A549 (cell line): ENCODE measurements around the gene KCNN1. TPM values are rescaled to one million over a fixed set of nuclear protein-coding genes. Genes with fewer than 3 reads are reported as not detected.

ENCODE experiments used
- ATAC-seq, 2 experiments: fragments of 200-7000 bp in 1 of 2; fragments of >200 bp in 1 of 2; cut with Nextera tagmentation in 1 of 2; cut with Tn5 transposase in 1 of 2; 3 replicates each; pipeline versions ENCODE4 v1.8.0 to v1.9.1; 2018 to 2020; ENCODE audit warnings: mild to moderate bottlenecking in 1 of 2, moderate library complexity in 1 of 2
- CTCF ChIA-PET: fragments of 300-600 bp; sonication (Branson Sonifier 250); formaldehyde crosslinking; extraction: SDS; loops from one replicate; lab custom pipeline; 2021; ENCODE audit warnings: antibody characterized with exemption, inconsistent platforms; lab: Yijun Ruan, JAX
- POLR2A ChIA-PET: fragments of 350-600 bp; formaldehyde crosslinking; extraction: SDS; loops from one replicate; lab custom pipeline; 2021; ENCODE audit warnings: antibody characterized with exemption, inconsistent platforms; lab: Yijun Ruan, JAX
- DNase-seq, 2 experiments: peaks; one replicate each; pipeline versions ENCODE4 v3.0.0 to v3.0.0-alpha.2; 2011 to 2016; ENCODE audit warnings: low read depth in 1 of 2, low spot score in 1 of 2
- FAIRE-seq: peaks from 2 replicates; lab custom pipeline; 2011; peaks lifted over from hg19 to GRCh38; lab: Jason Lieb, UNC
- H3K27ac ChIP-seq, 2 experiments: fragments of >200 bp; sonication (Bioruptor Twin); formaldehyde crosslinking; 3 replicates each; pipeline ENCODE4 v1.5.1; 2016 to 2017
- H3K4me1 ChIP-seq: fragments of >200 bp; sonication (Bioruptor Twin); formaldehyde crosslinking; 3 replicates; pipeline ENCODE4 v1.6.1; 2016
- H3K4me2 ChIP-seq: fragments of >200 bp; sonication (Bioruptor Twin); formaldehyde crosslinking; 3 replicates; pipeline ENCODE4 v1.6.1; 2016
- H3K4me3 ChIP-seq: fragments of >200 bp; sonication (Bioruptor Twin); formaldehyde crosslinking; 3 replicates; pipeline ENCODE4 v1.5.1; 2016
- H3K9me3 ChIP-seq: fragments of >200 bp; sonication (Bioruptor Twin); formaldehyde crosslinking; 3 replicates; pipeline ENCODE4 v1.6.1; 2016
- CBX8 ChIP-seq: fragments of 200-600 bp; sonication (generic); IDR thresholded peaks from 2 replicates; pipeline ENCODE4 v1.6.1; 2016
- CTCF ChIP-seq: fragments of >200 bp; sonication (Bioruptor Twin); formaldehyde crosslinking; IDR thresholded peaks from 3 replicates; pipeline ENCODE4 v1.5.1; 2016
- EHF ChIP-seq: fragments of 250-450 bp; sonication (Bioruptor Pico); IDR thresholded peaks from 2 replicates; pipeline ENCODE4 v1.5.0; 2020; ENCODE audit warnings: mild to moderate bottlenecking
- JUN ChIP-seq, 2 experiments: fragments of >200 bp; sonication (Bioruptor Twin); formaldehyde crosslinking; IDR thresholded peaks; 2 replicates in 1 of 2; 3 replicates in 1 of 2; pipeline ENCODE4 v1.6.1; 2016 to 2017
- JUNB ChIP-seq: fragments of >200 bp; sonication (Bioruptor Twin); formaldehyde crosslinking; IDR thresholded peaks from 2 replicates; pipeline ENCODE4 v1.6.1; 2016
- KDM1A ChIP-seq: fragments of 200-600 bp; sonication (generic); IDR thresholded peaks from 2 replicates; pipeline ENCODE4 v1.6.1; 2016; ENCODE audit warnings: low read depth, mild to moderate bottlenecking
- MAFK ChIP-seq: fragments of 450-650 bp; IDR thresholded peaks from 2 replicates; pipeline ENCODE4 v1.6.1; 2014; ENCODE audit not compliant: partially characterized antibody
- MYC ChIP-seq: IDR thresholded peaks from 2 replicates; pipeline ENCODE4 v1.6.1; 2012; ENCODE audit warnings: mild to moderate bottlenecking, inconsistent platforms, low read length, improper control_type of control experiment, borderline replicate concordance
- NR3C1 ChIP-seq: fragments of >200 bp; sonication (Bioruptor Twin); formaldehyde crosslinking; IDR thresholded peaks from 3 replicates; pipeline ENCODE4 v1.6.1; 2017
- RARB ChIP-seq: fragments of 250-450 bp; sonication (Bioruptor Pico); IDR thresholded peaks from 2 replicates; pipeline ENCODE4 v1.8.0; 2021; ENCODE audit warnings: mild to moderate bottlenecking, moderate library complexity
- REST ChIP-seq: fragments of 200-600 bp; sonication (generic); IDR thresholded peaks from 2 replicates; pipeline ENCODE4 v1.6.1; 2016; ENCODE audit warnings: antibody characterized with exemption, mild to moderate bottlenecking, moderate library complexity
- SMC3 ChIP-seq: fragments of >200 bp; sonication (Bioruptor Twin); formaldehyde crosslinking; IDR thresholded peaks from 3 replicates; pipeline ENCODE4 v1.6.1; 2018; ENCODE audit warnings: inconsistent platforms
- TP53 ChIP-seq: fragments of 250-450 bp; sonication (Bioruptor Pico); IDR thresholded peaks from 2 replicates; pipeline ENCODE4 v1.5.0; 2021; ENCODE audit warnings: mild to moderate bottlenecking, moderate library complexity
- ZC3H11A ChIP-seq: fragments of 450-650 bp; IDR thresholded peaks from 2 replicates; pipeline ENCODE4 v1.6.1; 2014; ENCODE audit warnings: antibody characterized with exemption, mild to moderate bottlenecking
- ZFP36 ChIP-seq: fragments of 450-650 bp; IDR thresholded peaks from 2 replicates; pipeline ENCODE4 v1.6.1; 2014; ENCODE audit warnings: borderline replicate concordance; ENCODE audit not compliant: partially characterized antibody
- WGBS: methylation state at CpG from one replicate; pipeline ENCODE4 v1.1.6; 2017; ENCODE audit errors: missing lambda C conversion rate; 5-methylcytosine and 5-hydroxymethylcytosine counted together
- polyA plus RNA-seq, 4 experiments: library from polyadenylated mRNA; depleted of rRNA in 3 of 4; stranded (reverse); fragments of >200 nt; fragmentation: RNase III in 1 of 4; extraction: RNeasy Plus Mini Kit Qiagen cat#74134 plus additional on column Dnase treatment in 1 of 4; gene quantifications; 2 replicates in 3 of 4; 3 replicates in 1 of 4; pipeline ENCODE4 v1.2.3, GENCODE V29; 2011 to 2017

The KCNN1 gene
- polyA plus RNA-seq, 2 of the 4 experiments (the other 2 are of a cell fraction) = 0.43 to 0.85 TPM

GRCh38 chr19:17953869-17954268, 13.0 kb upstream of the KCNN1 start:
- no peak for DNase-seq
- 72% methylated on average over 4 of the region's 4 CpGs for WGBS
- CTCF ChIA-PET = interaction anchor here (1.1 to 24.1 kb wide), 4 partner anchors 14 to 42 kb away, joined by 3 to 493 read pairs (median 5); partner anchors contain the start of gene CCDC124
- Histone ChIP-seq H3K27ac (no peak overlapping the region), H3K4me2 (no peak overlapping the region), H3K4me1 (peaks cover 29% of the 10 kb centered on the region), H3K4me3 (no peak overlapping the region), H3K9me3 (no peaks in the 10 kb centered on the region)
- TF ChIP-seq NR3C1 = no peak
- ATAC-seq = peak in 1 of 2 experiments; percentile 30; a peak in 2 of 6 replicates
- FAIRE-seq = no peak
- POLR2A ChIA-PET = no interaction called here

- WGBS = 77% methylated on average over 4 of the region's 7 CpGs
- FAIRE-seq (no peak), ATAC-seq (no peak), DNase-seq (no peak)
- peaks cover 29% of the 10 kb centered on the region for H3K4me1 ChIP-seq
- H3K27ac ChIP-seq = no peak overlapping the region
- no peaks in the 10 kb centered on the region for H3K9me3 ChIP-seq
- no peak for TF ChIP-seq RARB (CRISPR knock-in tag)
- no peak overlapping the region for H3K4me3 ChIP-seq
- ChIA-PET POLR2A (no interaction called here), CTCF (interaction anchor here (0.8 to 24.1 kb wide), 6 partner anchors 14 to 42 kb away, joined by 3 to 493 read pairs (median 6); partner anchors contain the start of gene CCDC124)
- no peak overlapping the region for H3K4me2 ChIP-seq
Observed at GRCh38 chr19:17954401-17954800, 12.5 kb upstream of the KCNN1 start.

DNA sequence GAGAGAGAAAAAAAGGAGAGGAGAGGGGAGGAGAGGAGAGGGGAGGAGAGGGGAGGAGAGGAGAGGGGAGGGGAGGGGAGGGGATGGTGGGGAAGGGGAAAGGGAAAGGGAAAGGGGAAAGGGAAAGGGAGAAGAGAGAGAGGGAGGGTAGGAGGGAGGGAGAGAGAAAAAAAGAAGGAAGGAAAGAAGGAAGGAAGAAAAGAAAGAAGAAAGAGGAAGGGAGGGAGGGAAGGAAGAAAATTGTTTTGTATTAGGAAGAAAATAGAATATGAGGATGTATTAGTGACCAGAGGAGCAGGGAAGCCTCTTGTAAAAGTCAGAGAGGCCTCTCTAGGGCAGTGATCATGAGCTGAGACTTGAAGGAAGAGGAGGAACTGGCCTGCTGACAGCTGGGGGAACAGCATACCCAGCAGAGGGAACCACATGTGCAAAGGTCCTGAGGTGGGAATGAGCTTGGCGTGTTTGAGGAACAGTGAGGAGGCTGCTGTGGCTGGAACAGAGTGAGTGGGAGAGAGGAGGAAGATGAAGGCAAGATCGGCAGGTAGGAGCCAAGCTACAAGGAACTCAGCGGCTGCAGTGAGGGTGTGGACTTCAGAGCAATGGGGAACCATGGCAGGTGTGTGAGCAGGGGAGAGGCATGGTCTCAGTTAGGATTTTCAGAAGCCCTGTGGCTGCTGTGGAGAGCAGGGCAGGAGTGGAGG, 9.6 kb upstream of the KCNN1 start:
- ATAC-seq (no peak), DNase-seq (no peak), FAIRE-seq (no peak)
- CTCF ChIA-PET = interaction anchor here (1.4 to 2.4 kb wide), 4 partner anchors 11 to 40 kb away, joined by 4 to 10 read pairs (median 8); no protein-coding TSS in a partner anchor
- POLR2A ChIA-PET = no interaction called here
- no peak overlapping the region for H3K4me2 ChIP-seq
- H3K27ac ChIP-seq = no peak overlapping the region
- no peak for TF ChIP-seq REST
- TF ChIP-seq TP53 (CRISPR knock-in tag) = no peak
- no peak for TF ChIP-seq EHF
- no peak for TF ChIP-seq ZC3H11A
- TF ChIP-seq KDM1A = no peak
- no peak overlapping the region for H3K4me3 ChIP-seq
- 44% methylated on average over 3 of the region's 3 CpGs for WGBS
- peaks cover 4% of the 10 kb centered on the region; the same call in 2 of the 3 replicates for H3K4me1 ChIP-seq
- H3K9me3 ChIP-seq = no peaks in the 10 kb centered on the region

- Histone ChIP-seq H3K4me3 (no peak overlapping the region), H3K4me2 (no peak overlapping the region), H3K4me1 (no peaks in the 10 kb centered on the region; the same call in 2 of the 3 replicates), H3K9me3 (no peaks in the 10 kb centered on the region), H3K27ac (no peak overlapping the region)
- ChIA-PET POLR2A (no interaction called here), CTCF (interaction anchor here (2.0 to 2.1 kb wide), 2 partner anchors 12 to 40 kb away, joined by 8 to 10 read pairs; no protein-coding TSS in a partner anchor)
- DNase-seq (no peak), ATAC-seq (no peak), FAIRE-seq (no peak)
- no peak for TF ChIP-seq JUNB
- TF ChIP-seq ZFP36 = peak; percentile 84
Observed at GRCh38 chr19:17957885-17958284, 9.0 kb upstream of the KCNN1 start.

DNA sequence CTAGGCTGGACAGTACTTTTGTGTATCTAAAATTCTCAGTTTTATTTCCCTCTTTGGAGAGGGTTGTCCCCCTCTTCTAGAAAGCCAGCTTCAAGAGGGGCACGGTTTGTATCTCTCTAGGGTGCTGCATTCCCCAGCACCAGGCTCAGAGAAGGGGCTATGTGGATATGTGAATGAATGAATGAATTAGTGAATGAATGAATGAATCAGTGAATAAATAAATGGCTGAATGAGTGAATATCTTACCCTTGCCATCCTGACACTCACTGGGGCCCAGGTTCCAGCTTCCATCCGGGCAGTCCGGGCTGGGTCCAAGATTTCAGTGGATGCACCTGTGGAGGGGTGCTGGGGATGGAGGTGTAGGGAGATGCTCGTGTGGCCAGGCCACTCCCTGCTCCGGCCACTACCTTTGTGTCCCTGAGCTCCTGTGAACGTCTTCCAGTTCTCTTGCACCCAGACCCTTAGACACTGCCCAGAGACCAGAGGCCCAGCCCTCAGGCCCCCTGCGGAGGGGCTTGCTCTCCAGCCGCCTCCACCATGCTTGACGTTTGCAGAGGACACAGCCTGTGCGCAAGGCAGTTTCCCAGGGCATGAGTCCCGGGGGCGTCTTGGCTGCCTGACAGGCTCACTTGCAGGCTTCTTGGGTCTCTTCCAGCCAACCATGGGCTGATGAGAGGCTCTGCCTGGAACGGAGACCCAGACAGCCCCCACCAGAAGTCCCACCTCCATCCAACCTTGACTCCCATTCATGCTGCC, 2.8 kb upstream of the KCNN1 start:
- no peak for ATAC-seq
- no peak overlapping the region for H3K4me3 ChIP-seq
- no peak for FAIRE-seq
- no peak overlapping the region for H3K4me2 ChIP-seq
- no peak overlapping the region for H3K27ac ChIP-seq
- ChIA-PET CTCF (interaction anchor here (0.8 to 2.3 kb wide), 4 partner anchors 19 to 33 kb away, joined by 3 to 8 read pairs (median 4); no protein-coding TSS in a partner anchor), POLR2A (no interaction called here)
- peaks cover 3% of the 10 kb centered on the region; the same call in 1 of the 3 replicates for H3K4me1 ChIP-seq
- TF ChIP-seq SMC3 = no peak
- TF ChIP-seq JUN (IDR thresholded peaks at IDR 0.05) = no peak
- TF ChIP-seq MAFK = no peak
- no peak for TF ChIP-seq MYC
- no peak for TF ChIP-seq CTCF
- no peak for TF ChIP-seq CBX8
- WGBS = 64% methylated on average over 11 of the region's 13 CpGs
- no peaks in the 10 kb centered on the region for H3K9me3 ChIP-seq
- DNase-seq = no peak
